Activated CD8-positive, alpha-beta memory T cell treated with anti-CD3 and anti-CD28 coated beads for 1 hour (primary cell): Measurements from ENCODE around the gene PHF2.

Experiments used
- DNase-seq, 2 donors: peaks; one replicate each; pipeline ENCODE4 v3.0.0-alpha.2; 2020; ENCODE audit warnings: low read depth in 1 of 2; ENCODE audit errors: extremely low read depth in 1 of 2

The PHF2 gene

GRCh38 chr9:93585695-93586094, 9.3 kb downstream of the PHF2 start:
- DNase-seq = no peak

GRCh38 chr9:93586290-93587057, 10.1 kb downstream of the PHF2 start:
- no peak for DNase-seq

- no peak for DNase-seq
These were observed 10.9 kb downstream of the PHF2 start for GRCh38 chr9:93587284-93587650.

GRCh38 chr9:93587651-93588347, 11.4 kb downstream of the PHF2 start:
- no peak for DNase-seq

GRCh38 chr9:93588641-93589609, 12.5 kb downstream of the PHF2 start:
- DNase-seq = no peak

GRCh38 chr9:93589688-93590087, 13.3 kb downstream of the PHF2 start:
- DNase-seq = no peak

- no peak for DNase-seq
These were observed 14.3 kb downstream of the PHF2 start for GRCh38 chr9:93590609-93591234.

GRCh38 chr9:93591301-93592007, 15.1 kb downstream of the PHF2 start:
- DNase-seq = no peak

GRCh38 chr9:93592008-93592642, 15.7 kb downstream of the PHF2 start:
- DNase-seq = no peak

- no peak for DNase-seq
These were observed 16.2 kb downstream of the PHF2 start for GRCh38 chr9:93592643-93593021.

- no peak for DNase-seq
These were observed 16.8 kb downstream of the PHF2 start for GRCh38 chr9:93593144-93593658.

GRCh38 chr9:93594041-93594756, 17.8 kb downstream of the PHF2 start:
- DNase-seq = no peak

- DNase-seq = no peak
These were observed 19.1 kb downstream of the PHF2 start for GRCh38 chr9:93595461-93595860.

GRCh38 chr9:93595861-93596365, 19.5 kb downstream of the PHF2 start:
- no peak for DNase-seq

- DNase-seq = no peak
These were observed 20.0 kb downstream of the PHF2 start for GRCh38 chr9:93596399-93596798.

- DNase-seq = no peak
These were observed 20.8 kb downstream of the PHF2 start for GRCh38 chr9:93597142-93597706.

GRCh38 chr9:93597871-93598646, 21.7 kb downstream of the PHF2 start:
- no peak for DNase-seq
